AG08396 (cell line): ENCODE results near the gene SH3D19.
"Not testable (repeated sequence)": the region's sequence is repeated elsewhere in the genome, so short reads cannot be mapped to it uniquely, and the experiment has no call there.

Experiments used
- DNase-seq: peaks from one replicate; pipeline ENCODE4 v3.0.0; 2012; ENCODE audit warnings: low spot score, mixed read lengths

Gene SH3D19

DNA sequence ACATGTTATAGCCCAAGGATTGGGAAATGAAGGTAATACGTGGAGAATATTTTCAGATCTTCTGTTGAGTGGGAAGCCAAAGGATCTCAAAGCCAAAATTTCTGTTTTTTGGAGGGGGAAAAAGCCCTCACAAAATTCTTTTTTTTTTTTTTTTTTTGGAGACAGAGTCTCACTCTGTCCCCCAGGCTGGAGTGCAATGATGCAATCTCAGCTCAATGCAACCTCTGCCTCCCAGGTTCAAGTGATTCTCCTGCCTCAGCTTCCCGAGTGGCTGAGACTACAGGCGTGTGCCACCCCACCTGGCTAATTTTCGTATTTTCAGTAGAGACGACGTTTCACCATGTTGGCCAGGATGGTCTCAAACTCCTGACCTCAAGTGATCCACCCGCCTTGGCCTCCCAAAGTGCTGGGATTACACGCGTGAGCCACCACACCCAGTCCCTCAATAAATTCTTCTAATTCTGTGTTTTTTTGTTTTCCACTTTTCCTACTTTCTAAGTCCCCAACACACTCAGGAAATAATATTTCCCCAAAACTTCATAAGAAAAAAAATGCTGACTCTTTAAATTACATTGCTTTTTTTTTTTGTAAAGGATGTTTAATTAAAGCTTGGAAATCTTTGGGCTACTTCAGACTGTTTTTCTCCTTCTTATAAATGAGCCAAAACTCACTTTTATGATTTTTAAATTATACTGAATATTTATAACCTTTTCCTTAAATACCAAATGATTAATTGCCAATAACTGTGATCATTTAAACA is 174.4 kb downstream of the SH3D19 start:
- no peak for DNase-seq

DNA sequence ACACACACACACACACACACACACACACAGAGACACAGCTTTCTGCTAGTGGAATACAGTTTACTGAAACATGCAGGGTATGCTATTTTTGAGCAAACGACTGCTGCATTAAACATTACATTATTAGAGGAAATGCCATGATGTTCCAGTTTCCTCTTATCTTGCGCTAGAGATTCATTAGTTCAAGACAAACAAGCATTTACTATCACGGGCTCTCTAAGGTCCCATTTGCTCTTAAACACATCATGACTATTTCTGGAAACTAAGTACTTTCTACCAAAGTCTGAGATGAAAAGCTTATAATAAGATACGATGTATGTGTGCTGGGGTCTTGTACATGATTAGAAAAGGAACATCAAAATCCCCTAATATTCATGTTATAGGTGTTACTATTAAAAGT is 177.1 kb downstream of the SH3D19 start:
- DNase-seq, result no peak

DNA sequence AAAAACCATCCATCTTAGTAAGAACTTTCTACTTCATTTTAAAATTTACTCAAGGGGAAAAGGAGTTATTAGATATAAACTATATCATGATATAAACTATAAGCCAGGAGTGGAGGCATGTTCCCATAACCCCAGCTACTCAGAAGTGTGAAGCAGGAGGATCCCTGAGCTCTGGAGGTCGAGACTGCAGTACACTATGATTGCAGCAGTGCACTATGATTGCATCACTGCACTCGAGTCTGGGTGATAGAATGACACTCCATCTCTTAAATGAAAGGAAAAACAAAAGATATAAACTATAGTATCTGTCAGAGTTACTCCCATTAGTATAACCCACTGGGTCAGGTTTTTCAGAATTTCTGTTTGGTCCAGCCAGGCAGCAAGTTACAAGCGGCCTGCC is 178.4 kb downstream of the SH3D19 start:
- no peak for DNase-seq

DNA sequence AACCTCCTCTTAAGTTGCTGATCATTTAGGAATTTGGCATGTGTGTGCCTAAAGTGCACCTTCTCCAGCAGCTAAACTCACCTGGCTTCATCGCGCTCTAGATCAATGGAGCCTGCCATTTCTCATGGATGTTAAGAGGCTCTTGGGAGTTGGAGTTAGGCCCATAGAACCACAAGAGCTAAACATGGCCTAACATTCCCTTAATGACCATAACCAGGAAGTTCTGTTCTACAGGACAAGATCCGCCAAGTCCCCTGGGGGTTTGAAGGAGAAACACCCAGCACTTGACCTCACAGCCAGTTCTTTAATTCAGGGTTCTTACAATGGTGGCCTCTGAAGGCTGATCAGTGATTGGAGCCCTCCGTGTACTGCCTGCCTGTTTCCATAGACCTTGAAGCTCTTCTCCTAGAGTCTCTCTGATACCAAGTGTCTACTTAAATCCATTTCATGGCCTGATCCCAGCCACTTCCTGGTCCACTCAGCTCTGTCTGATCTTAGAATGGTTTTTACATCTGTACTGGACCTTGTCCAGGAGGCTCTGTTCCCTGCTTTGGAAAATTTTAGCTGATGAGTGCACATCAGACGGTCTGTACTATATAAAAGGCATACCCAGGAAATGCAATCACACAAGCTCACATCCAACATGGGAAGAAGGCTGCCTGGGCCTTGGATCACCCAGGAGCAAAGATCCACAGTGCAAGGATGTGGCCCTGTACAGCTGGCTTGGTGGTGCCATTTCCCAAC is 180.9 kb downstream of the SH3D19 start:
- no peak for DNase-seq

DNA sequence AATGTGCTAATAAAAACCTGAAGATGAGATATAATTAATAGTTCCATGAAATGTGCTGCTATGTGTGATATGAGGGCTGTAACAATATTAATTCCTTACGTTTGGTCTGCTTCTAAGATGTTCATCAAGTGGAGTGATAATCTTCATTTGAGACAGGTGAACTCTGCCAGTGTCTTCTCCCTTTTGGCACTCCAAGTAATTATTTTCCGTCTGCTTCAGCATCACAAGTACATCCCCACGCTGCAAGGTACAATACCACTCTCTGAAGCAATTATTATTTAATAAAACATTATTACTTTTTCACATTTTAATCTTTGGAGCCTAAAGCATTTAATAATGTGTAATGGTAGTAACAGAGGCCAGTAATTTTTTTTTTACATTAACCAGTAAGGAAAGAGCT is 181.6 kb downstream of the SH3D19 start:
- DNase-seq, result no peak

DNA sequence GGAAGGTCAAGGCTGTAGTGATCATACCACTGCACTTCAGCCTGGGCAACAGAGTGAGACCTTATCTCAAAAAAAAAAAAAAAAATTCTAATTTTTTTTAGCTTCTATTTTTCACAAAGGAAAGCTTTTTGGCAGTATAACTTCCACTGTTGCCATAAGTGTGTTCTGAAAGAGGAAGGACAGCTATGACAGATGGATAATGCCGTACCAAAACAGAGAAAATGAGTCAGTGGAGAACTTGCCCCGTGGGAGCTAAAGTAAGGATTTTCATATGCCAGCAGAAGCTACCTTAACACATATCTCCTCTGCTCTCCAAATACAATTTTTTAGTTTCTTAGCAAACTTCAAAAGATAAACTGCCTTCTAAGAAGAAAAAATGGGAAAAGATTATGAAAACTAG is 182.2 kb downstream of the SH3D19 start:
- DNase-seq, result no peak

DNA sequence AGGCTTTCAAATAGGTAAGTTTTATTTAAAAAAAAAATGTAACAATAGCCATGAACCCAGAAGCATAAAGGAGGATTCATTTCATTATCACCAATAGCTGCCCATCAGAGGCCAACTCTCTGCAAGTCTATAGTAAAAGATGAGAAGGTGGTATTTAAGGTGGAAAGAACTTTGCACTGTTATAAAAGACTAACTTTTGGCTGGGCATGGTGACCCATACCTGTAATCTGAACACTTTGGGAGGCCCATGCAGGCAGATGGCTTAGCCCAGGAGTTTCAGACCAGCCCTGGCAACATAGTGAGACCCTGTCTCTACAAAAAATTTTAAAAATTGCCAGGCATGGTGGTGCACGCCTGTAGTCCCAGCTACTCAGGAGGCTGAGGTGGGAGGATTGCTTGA is 182.6 kb downstream of the SH3D19 start:
- no peak for DNase-seq

DNA sequence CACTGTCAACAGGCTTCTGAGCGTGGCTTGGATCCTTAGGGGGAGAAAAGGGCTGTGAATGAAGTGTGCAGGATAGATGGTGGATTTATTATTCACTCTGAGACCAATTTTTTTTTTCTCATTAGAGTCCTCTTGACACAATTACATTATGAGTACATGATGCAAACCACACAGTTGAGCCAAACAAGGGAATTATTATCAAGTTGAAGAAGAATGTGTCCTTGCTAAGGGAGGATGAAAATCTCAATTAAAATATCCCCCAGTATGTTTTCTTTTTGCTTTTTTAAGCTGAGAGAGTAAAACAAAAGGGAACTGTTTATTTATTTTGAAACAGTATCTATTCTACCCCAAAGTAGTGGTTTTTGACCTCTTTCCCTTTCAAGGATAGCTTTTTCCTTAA is 185.6 kb downstream of the SH3D19 start:
- no peak for DNase-seq

DNA sequence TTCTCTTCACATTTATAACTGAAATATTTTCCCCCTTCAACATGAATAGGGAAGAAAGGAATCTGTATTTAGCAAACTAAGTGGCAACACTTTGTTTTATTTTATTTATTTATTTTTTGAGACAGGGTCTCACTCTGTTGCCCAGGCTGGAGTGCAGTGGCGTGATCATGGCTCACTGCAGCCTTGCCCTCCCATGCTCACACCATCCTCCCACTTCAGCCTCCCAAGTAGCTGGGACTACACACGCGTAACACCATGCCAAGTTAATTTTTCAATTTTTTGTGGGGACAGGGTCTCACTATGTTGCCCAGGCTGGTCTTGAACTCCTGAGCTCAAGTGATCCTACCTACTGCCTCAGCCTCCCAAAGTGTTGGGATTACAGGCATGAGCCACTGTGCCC is 189.4 kb downstream of the SH3D19 start:
- not testable (repeated sequence) for DNase-seq

DNA sequence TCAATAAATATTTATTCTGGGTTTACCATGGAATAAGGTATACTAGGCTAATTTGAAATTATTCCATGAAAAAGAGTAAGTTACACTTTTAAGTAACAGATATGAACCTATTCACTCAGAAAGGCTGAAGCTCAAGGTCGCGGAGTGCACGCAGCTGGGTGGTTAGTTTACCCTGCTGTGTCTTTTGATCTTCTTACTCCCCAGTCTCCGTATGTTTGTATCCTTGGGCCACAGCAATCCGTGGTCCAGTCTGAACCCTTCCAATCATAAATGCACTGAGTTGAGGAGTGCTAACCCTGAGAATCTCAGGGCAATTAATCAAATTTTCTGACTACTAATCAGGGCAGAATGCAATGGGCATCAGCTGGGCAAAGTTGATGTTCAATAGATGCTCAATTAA is 192.1 kb downstream of the SH3D19 start:
- no peak for DNase-seq

DNA sequence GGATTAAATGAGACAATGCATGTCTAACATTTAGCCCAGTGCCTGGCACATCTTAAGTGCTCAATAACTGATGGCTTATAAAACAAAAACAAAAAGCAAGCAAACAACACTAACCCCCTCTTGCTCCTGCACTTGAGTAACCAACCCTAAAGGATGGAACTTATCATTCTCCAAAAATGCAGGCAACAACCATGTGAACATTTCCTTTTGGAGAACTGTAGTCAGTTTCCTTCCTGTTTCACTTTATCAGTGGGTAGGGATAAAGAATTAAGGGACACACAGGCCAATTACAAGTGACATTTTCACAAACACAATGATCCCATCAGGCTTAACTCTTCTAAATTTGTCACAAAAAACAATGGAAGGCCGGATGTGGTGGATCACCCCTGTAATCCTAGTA is 195.6 kb downstream of the SH3D19 start:
- no peak for DNase-seq

DNA sequence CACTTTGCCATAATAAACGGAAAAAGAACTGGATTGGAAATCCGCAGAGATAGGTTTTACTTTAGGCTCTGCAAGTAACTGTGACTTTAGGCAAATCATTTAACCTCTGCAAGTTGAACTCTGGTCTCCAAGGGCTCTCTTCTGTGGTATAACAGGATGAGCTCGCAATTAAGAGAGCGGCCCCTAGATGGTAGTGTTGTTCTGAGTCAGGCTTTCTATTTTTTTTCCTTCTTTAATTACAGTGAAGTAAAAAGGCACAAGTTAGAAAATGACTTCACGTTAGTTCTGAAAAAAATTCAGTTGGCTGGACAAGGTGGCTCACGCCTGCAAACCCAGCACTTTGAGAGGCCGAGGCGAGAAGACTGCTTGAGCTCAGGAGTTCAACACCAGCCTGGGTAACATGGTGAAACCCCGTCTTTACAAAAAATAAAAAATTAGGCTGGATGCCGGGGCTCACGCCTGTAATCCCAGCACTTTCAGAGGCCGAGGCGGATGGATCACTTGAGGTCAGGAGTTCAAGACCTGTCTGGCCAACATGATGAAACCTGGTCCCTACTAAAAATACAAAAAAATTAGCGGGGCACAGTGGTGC is 207.9 kb downstream of the SH3D19 start:
- DNase-seq, result peak; percentile 49

DNA sequence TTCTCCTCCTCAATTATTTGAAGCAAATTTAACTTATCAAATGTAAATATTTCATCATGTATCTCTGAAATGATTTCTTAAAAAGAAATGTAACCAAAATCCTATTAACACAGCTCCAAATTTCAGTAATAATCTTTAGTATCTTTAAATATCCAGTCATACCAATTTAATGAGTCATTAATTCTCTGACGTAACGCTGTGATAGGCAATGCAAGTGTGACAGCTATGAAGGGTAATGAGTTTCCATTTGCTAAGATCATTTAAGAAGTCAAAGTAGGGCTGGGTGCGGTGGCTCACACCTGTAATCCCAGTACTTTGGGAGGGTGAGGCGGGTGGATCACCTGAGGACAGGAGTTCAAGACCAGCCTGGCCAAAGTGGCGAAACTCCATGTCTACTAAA is 210.4 kb downstream of the SH3D19 start:
- no peak for DNase-seq

DNA sequence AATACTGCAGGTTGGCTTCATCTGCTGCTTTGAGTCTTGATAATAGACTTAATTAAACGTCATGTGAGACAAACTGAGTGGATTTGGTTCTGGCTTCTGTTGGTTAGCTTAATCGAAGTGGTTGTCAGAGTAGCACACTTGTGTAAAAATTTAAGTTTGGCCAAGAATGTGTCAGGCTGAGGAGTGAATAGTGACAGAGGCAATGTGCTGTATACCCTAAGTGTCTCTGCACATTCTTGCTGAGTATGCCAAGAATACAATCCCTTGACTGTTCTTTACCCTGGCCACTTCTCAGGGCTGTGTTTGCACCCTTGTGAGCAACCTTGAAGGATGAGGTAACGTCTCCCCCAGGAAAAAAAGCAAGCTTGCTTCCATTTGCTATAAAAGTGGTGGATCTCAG is 211.1 kb downstream of the SH3D19 start:
- DNase-seq, result no peak

DNA sequence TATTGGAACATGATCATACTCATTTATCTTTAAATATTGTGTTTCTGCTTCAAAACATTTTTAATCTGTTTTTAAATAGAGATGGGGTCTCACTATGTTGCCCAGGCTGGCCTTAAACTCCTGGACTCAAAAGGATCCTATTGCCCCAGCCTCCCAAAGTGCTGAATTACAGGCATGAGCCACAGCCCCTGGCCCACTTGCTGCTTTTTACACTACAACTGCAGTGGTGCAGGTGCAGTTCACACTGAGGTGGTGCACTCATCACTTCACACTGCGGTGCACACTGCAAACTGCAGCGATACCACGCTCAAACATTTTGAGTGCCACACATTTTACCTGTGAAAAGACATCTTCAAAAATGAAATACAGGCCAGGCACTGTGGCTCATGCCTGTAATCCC is 215.2 kb downstream of the SH3D19 start:
- DNase-seq, result no peak

DNA sequence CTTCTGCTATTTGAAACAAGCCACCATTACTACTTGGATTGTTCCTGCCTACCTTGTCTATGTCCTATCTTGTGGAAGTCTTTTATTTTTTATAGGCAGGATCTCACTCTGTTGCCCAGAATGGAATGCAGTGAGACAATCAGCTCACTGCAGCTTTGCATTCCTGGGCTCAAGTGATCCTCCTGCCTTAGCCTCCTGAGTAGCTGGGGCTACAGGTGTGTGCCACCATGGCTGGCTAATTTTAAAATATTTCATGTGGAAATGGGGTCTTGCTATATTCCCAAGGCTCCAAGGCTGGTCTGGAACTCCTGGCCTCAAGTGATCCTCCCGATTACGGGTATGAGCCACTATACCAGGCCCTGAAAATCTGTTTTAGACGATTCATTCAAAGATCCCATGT is 218.3 kb downstream of the SH3D19 start:
- DNase-seq, result no peak

DNA sequence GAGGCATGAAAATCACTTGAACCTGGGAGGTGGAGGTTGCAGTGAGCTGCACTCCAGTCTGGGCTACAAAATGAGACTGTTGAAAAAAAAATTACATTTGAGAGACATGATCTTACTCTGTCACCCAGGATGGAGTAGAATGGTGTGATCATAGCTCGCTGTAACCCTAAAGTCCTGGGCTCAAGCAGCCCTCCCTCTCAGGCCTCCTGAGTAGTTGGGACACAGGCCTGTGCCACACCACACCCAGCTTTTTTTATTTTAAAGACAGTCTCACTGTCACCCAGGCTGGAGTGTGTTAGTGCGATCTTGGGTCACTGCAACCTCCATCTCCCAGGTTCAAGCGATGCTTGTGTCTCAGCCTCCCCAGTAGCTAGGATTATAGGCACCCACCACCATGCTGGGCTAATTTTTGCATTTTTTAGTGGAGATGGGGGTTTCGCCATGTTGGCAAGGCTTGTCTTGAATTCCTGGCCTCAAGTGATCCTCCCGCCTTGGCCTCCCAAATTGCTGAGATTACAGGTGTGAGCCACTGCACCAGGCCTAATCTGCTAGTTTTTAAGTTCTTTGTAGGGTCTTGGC is 219.9 kb downstream of the SH3D19 start:
- no peak for DNase-seq

DNA sequence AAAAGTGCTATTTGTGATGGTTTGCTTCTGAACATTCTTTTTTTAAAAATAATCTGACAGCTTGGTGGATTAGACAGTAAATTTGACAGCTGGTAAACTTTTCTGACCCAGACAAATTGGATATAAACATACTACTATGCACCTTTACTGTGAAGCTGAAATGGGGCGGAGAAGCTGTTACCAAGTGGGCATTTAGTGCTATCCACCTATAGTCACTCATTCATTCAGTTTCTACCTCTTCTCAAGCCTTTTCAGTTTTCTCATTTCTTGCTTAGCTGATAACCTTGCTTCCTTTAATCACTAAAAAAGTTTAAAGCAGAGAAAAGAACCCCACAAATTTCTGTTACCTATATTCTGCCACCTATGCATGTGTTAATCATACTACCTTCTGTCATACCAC is 220.8 kb downstream of the SH3D19 start:
- DNase-seq, result no peak

DNA sequence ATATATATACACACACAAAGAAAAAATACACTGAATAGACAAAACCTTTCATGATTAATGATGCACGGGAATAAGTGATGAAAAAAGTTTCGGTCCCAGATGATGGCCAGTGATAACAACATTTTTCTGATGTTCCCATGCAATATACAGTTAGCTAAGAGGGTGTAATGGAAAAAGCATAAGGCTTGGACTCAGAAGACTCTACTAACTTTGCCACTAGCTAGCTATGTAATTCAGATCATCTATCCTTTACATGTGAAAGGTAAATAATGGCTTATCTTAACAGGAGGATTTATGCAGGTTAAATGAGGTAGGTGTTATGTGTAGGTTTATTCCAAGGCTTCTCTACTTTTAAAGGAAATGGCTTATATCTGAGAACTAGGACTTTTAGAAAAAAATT is 221.6 kb downstream of the SH3D19 start:
- no peak for DNase-seq

DNA sequence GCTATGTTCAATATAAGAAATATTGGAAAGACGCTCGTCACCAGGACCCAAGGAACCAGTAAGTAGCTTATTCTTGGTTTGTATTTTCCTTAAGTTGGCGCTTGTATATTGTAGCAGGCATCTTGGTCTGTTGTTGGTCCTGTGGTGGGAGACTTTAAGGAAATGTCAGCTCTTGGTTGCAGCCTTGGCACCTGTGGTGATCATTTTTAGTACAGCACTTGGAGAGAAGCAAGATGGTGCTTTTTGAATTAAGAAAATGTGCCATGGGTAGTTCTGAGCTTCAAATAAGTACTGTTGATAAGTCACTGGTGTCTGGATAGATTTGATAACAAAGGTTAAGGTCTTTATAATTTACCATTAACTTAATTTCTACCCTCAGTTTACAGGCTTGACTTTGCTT is 224.9 kb downstream of the SH3D19 start:
- DNase-seq, result no peak

DNA sequence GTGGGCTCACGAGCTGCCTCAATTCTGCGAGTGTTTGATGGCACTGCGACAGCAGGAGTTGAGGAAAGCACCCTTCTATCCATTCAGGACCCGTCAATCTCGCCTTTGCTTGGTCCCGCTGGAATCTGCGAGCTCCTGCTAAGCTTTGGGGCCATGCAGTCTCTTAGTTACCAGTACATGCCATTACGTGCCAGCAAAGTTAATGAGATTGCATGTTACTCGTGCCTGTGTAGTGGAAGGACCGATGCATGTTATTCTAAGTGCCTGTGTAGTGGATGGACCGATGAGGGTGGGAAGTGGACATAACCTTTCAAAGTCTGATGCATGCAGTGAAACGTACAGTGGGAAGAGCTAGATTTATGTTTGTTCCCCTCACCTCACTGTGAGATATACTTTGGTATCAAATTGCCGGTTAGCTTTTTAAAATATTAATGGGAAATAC is 225.4 kb downstream of the SH3D19 start:
- peak; percentile 29 for DNase-seq

DNA sequence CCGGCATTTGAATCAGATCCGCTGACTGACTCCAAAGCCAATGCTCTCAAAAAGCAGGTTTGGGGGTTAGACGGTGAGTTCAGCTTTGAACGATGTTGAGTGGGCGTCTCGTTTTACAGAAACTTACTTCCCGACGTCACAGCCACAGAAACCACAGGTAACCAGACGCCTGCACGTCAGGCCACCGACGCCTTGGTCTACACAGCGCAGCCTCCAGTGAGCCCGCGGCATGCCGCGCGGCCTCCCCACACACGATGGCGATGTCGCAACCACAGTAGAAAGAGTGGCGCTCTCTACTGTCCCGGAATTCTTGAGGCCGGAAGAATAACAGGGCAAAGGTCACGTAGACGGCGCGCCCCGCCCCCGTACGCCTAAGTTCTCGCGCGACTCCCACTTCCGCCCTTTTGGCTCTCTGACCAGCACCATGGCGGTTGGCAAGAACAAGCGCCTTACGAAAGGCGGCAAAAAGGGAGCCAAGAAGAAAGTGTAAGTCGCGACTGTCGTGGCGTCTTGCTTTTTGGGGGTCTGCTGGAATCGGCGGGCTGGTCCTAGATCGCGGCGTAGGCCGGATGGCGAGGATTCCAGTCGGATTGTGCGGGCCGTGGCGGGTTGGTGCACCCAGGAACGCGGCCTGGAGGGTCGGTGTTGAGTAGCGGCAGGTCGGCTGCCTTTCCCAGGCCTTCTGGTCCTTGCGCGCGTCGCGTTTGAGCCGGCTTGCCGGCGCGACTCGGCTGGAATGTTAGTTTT is 226.0 kb downstream of the SH3D19 start, which contains the start of gene RPS3A:
TSS of gene RPS3A (plus strand) at position 400 of the 747 bp plus-strand sequence. CDS start at position 425, 25 bp downstream.
- DNase-seq, result peak; percentile 94
